Measurements from ENCODE around the gene CEP250. TPM values are rescaled to one million over a fixed set of nuclear protein-coding genes. Genes with fewer than 3 reads are reported as not detected.

CEP250 gene, protein sequence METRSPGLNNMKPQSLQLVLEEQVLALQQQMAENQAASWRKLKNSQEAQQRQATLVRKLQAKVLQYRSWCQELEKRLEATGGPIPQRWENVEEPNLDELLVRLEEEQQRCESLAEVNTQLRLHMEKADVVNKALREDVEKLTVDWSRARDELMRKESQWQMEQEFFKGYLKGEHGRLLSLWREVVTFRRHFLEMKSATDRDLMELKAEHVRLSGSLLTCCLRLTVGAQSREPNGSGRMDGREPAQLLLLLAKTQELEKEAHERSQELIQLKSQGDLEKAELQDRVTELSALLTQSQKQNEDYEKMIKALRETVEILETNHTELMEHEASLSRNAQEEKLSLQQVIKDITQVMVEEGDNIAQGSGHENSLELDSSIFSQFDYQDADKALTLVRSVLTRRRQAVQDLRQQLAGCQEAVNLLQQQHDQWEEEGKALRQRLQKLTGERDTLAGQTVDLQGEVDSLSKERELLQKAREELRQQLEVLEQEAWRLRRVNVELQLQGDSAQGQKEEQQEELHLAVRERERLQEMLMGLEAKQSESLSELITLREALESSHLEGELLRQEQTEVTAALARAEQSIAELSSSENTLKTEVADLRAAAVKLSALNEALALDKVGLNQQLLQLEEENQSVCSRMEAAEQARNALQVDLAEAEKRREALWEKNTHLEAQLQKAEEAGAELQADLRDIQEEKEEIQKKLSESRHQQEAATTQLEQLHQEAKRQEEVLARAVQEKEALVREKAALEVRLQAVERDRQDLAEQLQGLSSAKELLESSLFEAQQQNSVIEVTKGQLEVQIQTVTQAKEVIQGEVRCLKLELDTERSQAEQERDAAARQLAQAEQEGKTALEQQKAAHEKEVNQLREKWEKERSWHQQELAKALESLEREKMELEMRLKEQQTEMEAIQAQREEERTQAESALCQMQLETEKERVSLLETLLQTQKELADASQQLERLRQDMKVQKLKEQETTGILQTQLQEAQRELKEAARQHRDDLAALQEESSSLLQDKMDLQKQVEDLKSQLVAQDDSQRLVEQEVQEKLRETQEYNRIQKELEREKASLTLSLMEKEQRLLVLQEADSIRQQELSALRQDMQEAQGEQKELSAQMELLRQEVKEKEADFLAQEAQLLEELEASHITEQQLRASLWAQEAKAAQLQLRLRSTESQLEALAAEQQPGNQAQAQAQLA (N-terminal part only)
- total RNA-seq (ENCODE audit: low replicate concordance): 33.0 and 55.4 TPM in 2 replicates

GRCh38 chr20:35454881-35455609 is at the start of gene CEP250:
CEP250 (plus strand) TSS chr20:35455598; CDS start chr20:35462368, 6,770 bp downstream.
- peaks cover 9% of the 10 kb centered on the region for H3K4me1 ChIP-seq
- peaks cover 4% of the 10 kb centered on the region for H3K36me3 Mint-ChIP-seq
- peaks cover 30% of the 10 kb centered on the region for H3F3A ChIP-seq (ENCODE audit: low read depth)
- TF ChIP-seq CTCF (IDR thresholded peaks at IDR 0.05) (no peak), EZH2phosphoT487 (IDR thresholded peaks at IDR 0.05) (no peak), EZH2 (IDR thresholded peaks at IDR 0.05) (no peak)
- H2AFZ ChIP-seq (replicated peaks): peak within 1 kb of the TSS; percentile 98
- H3K27ac Mint-ChIP-seq: peak within 1 kb of the TSS; percentile 100
- H3K36me3 ChIP-seq: no peaks in the 10 kb centered on the region
- peak within 1 kb of the TSS; percentile 72 for H3K4me3 ChIP-seq
- H3K27me3 Mint-ChIP-seq (ENCODE audit: insufficient read depth, low read depth): peaks cover 4% of the 10 kb centered on the region
- peaks cover 41% of the 10 kb centered on the region for H3K79me2 ChIP-seq (ENCODE audit: low read depth)
- DNase-seq (ENCODE audit: low spot score): peak; percentile 99
- H3K9ac ChIP-seq: peak within 1 kb of the TSS; percentile 90
- peak within 1 kb of the TSS; percentile 96 for H3K27ac ChIP-seq
- H3K9me3 ChIP-seq (ENCODE audit: low read depth): no peaks in the 10 kb centered on the region
- peaks cover 33% of the 10 kb centered on the region for H3K4me1 Mint-ChIP-seq
- no peaks in the 10 kb centered on the region for H3K9me3 Mint-ChIP-seq
- H3K4me3 Mint-ChIP-seq: peak within 1 kb of the TSS; percentile 96
- no peaks in the 10 kb centered on the region for H3K27me3 ChIP-seq
- peak within 1 kb of the TSS; percentile 90 for H3K4me2 ChIP-seq
- H4K20me1 ChIP-seq (ENCODE audit: low read depth): peaks cover 7% of the 10 kb centered on the region

GRCh38 chr20:35405775-35406174 is 49.6 kb upstream of the CEP250 start:
- no peak overlapping the region for H3K27ac Mint-ChIP-seq

More at GRCh38 chr20:35405775-35406174, 49.6 kb upstream of the CEP250 start:
- Histone ChIP-seq H3K27ac (no peak overlapping the region), H3F3A (ENCODE audit: low read depth) (no peaks in the 10 kb centered on the region), H2AFZ (replicated peaks) (no peak overlapping the region), H3K79me2 (ENCODE audit: low read depth) (peaks cover 68% of the 10 kb centered on the region), H3K27me3 (no peaks in the 10 kb centered on the region), H3K4me1 (peaks cover 2% of the 10 kb centered on the region), H4K20me1 (ENCODE audit: low read depth) (no peaks in the 10 kb centered on the region), H3K9me3 (ENCODE audit: low read depth) (no peaks in the 10 kb centered on the region), H3K4me3 (no peak overlapping the region), H3K9ac (no peak overlapping the region), H3K36me3 (peaks cover 4% of the 10 kb centered on the region), H3K4me2 (no peak overlapping the region)
- TF ChIP-seq EZH2phosphoT487 (IDR thresholded peaks at IDR 0.05) (no peak), CTCF (IDR thresholded peaks at IDR 0.05) (no peak), EZH2 (IDR thresholded peaks at IDR 0.05) (no peak)
- no peak overlapping the region for H3K4me3 Mint-ChIP-seq
- no peak for DNase-seq (ENCODE audit: low spot score)
- H3K36me3 Mint-ChIP-seq: peaks cover 37% of the 10 kb centered on the region
- H3K27me3 Mint-ChIP-seq (ENCODE audit: insufficient read depth, low read depth): no peaks in the 10 kb centered on the region
- peaks cover 1% of the 10 kb centered on the region for H3K4me1 Mint-ChIP-seq
- H3K9me3 Mint-ChIP-seq: peaks cover 13% of the 10 kb centered on the region

Measured in neural progenitor cell (in vitro differentiated cells).